ENCODE measurements around the gene SH3BP5. TPM values are rescaled to one million over a fixed set of nuclear protein-coding genes. Genes with fewer than 3 reads are reported as not detected.
A peak's percentile ranks its signal among the peaks of the same experiment; 100 is the strongest.

SH3BP5 gene
- total RNA-seq, 1 donor from 2014 or later = 110 TPM

- Histone ChIP-seq H3K27ac (no peak overlapping the region), H3K27me3 (no peaks in the 10 kb centered on the region), H3K36me3 (no peaks in the 10 kb centered on the region), H3K4me1 (peaks cover 21% of the 10 kb centered on the region), H3K9me3 (no peaks in the 10 kb centered on the region), H3K4me3 (no peak overlapping the region)
- no peak for TF ChIP-seq CTCF (IDR thresholded peaks at IDR 0.05)
- ATAC-seq (no peak), DNase-seq (no peak)
- intact Hi-C loops (cut with DNase I) = no loop called here
Observed at GRCh38 chr3:15276028-15276724, 56.2 kb downstream of the SH3BP5 start.

GRCh38 chr3:15273227-15273626 is 59.2 kb downstream of the SH3BP5 start:
- peak; percentile 5 for ATAC-seq

GRCh38 chr3:15272426-15273196 is 59.8 kb downstream of the SH3BP5 start:
- intact Hi-C loops (cut with DNase I) = no loop called here
- H3K4me1 ChIP-seq = peaks cover 52% of the 10 kb centered on the region
- DNase-seq = no peak
- H3K9me3 ChIP-seq = no peaks in the 10 kb centered on the region
- no peaks in the 10 kb centered on the region for H3K27me3 ChIP-seq
- no peak for ATAC-seq
- peak overlapping the region; percentile 28 for H3K27ac ChIP-seq
- no peak overlapping the region for H3K4me3 ChIP-seq
- peaks cover 5% of the 10 kb centered on the region for H3K36me3 ChIP-seq
- TF ChIP-seq CTCF (IDR thresholded peaks at IDR 0.05) = no peak

More at GRCh38 chr3:15273227-15273626, 59.2 kb downstream of the SH3BP5 start:
- intact Hi-C loops (cut with DNase I) = no loop called here
- Histone ChIP-seq H3K9me3 (no peaks in the 10 kb centered on the region), H3K4me1 (peaks cover 49% of the 10 kb centered on the region), H3K4me3 (no peak overlapping the region), H3K27ac (peak overlapping the region; percentile 14), H3K27me3 (no peaks in the 10 kb centered on the region), H3K36me3 (peaks cover 5% of the 10 kb centered on the region)
- no peak for DNase-seq
- TF ChIP-seq CTCF (IDR thresholded peaks at IDR 0.05) = no peak

GRCh38 chr3:15271785-15272381 is 60.5 kb downstream of the SH3BP5 start:
- H3K4me1 ChIP-seq = peaks cover 52% of the 10 kb centered on the region
- H3K27me3 ChIP-seq = no peaks in the 10 kb centered on the region
- intact Hi-C loops (cut with DNase I) = no loop called here
- H3K36me3 ChIP-seq = peaks cover 10% of the 10 kb centered on the region
- TF ChIP-seq CTCF (IDR thresholded peaks at IDR 0.05) = no peak
- peak overlapping the region; percentile 28 for H3K27ac ChIP-seq
- no peaks in the 10 kb centered on the region for H3K9me3 ChIP-seq
- peak; percentile 80 for ATAC-seq
- H3K4me3 ChIP-seq = no peak overlapping the region
- DNase-seq = peak; percentile 80

GRCh38 chr3:15271030-15271429 is 61.4 kb downstream of the SH3BP5 start:
- Histone ChIP-seq H3K27me3 (no peaks in the 10 kb centered on the region), H3K9me3 (no peaks in the 10 kb centered on the region), H3K36me3 (peaks cover 10% of the 10 kb centered on the region), H3K27ac (no peak overlapping the region), H3K4me3 (no peak overlapping the region), H3K4me1 (peaks cover 52% of the 10 kb centered on the region)
- ATAC-seq (no peak), DNase-seq (no peak)
- no peak for TF ChIP-seq CTCF (IDR thresholded peaks at IDR 0.05)
- intact Hi-C loops (cut with DNase I) = no loop called here

Data from upper lobe of right lung (tissue), 1 donor.